K562 (cell line): ENCODE measurements around the gene IGF2BP3. TPM values are rescaled to one million over a fixed set of nuclear protein-coding genes. Genes with fewer than 3 reads are reported as not detected.

Source experiments
- FIP1L1 ChIP-seq: fragments of 200-400 bp; formaldehyde crosslinking; IDR thresholded peaks from 2 replicates; pipeline ENCODE4 v1.6.1; 2018; ENCODE audit warnings: mild to moderate bottlenecking, low read depth, low read length; ENCODE audit not compliant: poor library complexity, severe bottlenecking
- NFRKB ChIP-seq: fragments of 450-650 bp; IDR thresholded peaks from 2 replicates; pipeline ENCODE4 v1.6.1; 2016; ENCODE audit warnings: low read depth
- PCBP1 ChIP-seq: fragments of 200-400 bp; formaldehyde crosslinking; IDR thresholded peaks from 2 replicates; pipeline ENCODE4 v1.6.1; 2018; ENCODE audit warnings: mild to moderate bottlenecking, low read depth, low read length; ENCODE audit not compliant: poor library complexity, severe bottlenecking
- REST ChIP-seq, 2 experiments: fragments of 450-650 bp; formaldehyde crosslinking in 1 of 2; IDR thresholded peaks; 2 replicates each; pipeline versions ENCODE4 v1.4.0 to v1.6.1; 2014 to 2020; ENCODE audit warnings: mild to moderate bottlenecking in 2 of 2, borderline replicate concordance in 1 of 2, low read depth in 1 of 2
- SMARCC2 ChIP-seq: fragments of 450-650 bp; IDR thresholded peaks from 2 replicates; pipeline ENCODE4 v1.6.1; 2017; ENCODE audit warnings: antibody characterized with exemption, moderate library complexity, mild to moderate bottlenecking, low read depth
- UBTF ChIP-seq, 2 experiments: IDR thresholded peaks; 2 replicates each; pipeline ENCODE4 v1.6.1; 2012; ENCODE audit warnings: improper control_type of control experiment in 2 of 2, low read depth in 2 of 2, low read length in 2 of 2, borderline replicate concordance in 1 of 2
- ZBTB7A ChIP-seq: IDR thresholded peaks from 2 replicates; pipeline ENCODE4 v1.6.1; 2011; ENCODE audit warnings: low read depth, mild to moderate bottlenecking, low read length, moderate library complexity, borderline replicate concordance; ENCODE audit not compliant: control insufficient read depth
- ZNF436 ChIP-seq: fragments of 250-450, 450-650 bp; sonication (Bioruptor Pico); formaldehyde crosslinking; IDR thresholded peaks from 2 replicates; pipeline ENCODE4 v1.7.0; 2020; ENCODE audit warnings: mild to moderate bottlenecking
- ZNF445 ChIP-seq: fragments of 250-450 bp; sonication (Bioruptor Pico); IDR thresholded peaks from 2 replicates; pipeline ENCODE4 v1.4.0; 2020; ENCODE audit warnings: low read depth, mild to moderate bottlenecking, moderate library complexity
- ZNF609 ChIP-seq: sonication (generic); formaldehyde crosslinking; IDR thresholded peaks from 2 replicates; pipeline ENCODE4 v1.8.1; 2023; ENCODE audit warnings: missing genetic modification reagents, mild to moderate bottlenecking, borderline replicate concordance
- polyA plus RNA-seq, 8 experiments: library from polyadenylated mRNA; depleted of rRNA in 4 of 8; stranded (reverse) in 5 of 8; unstranded in 3 of 8; fragments of >200 nt; fragmentation: Nextera tagmentation in 2 of 8; fragmentation: Illumina TruSeq in 1 of 8; extraction: Ambion mirVana in 2 of 8; extraction: Trizol in 1 of 8; gene quantifications; 2 replicates each; pipeline versions ENCODE4 v1.2.1 to v1.2.3, GENCODE V29; 2011 to 2014; ENCODE audit warnings: inconsistent platforms in 1 of 8, missing spikeins in 1 of 8
- total RNA-seq, 7 experiments: library from RNA; depleted of rRNA in 6 of 7; stranded (reverse); fragments of >200 nt in 6 of 7; fragmentation: Illumina TruSeq in 2 of 7; extraction: Trizol in 2 of 7; gene quantifications; 2 replicates each; pipeline versions ENCODE4 v1.2.1 to v1.2.3, GENCODE V29; 2011 to 2021; ENCODE audit warnings: low replicate concordance in 1 of 7

Gene IGF2BP3
- total and polyA plus RNA-seq, 9 of the 15 experiments (the other 6 are each of a cell fraction or from before 2014, with no cell fraction given), result 8.4 to 88.1 (median 61.2) TPM

GRCh38 chr7:23468526-23469149 lies 1.7 kb downstream of the IGF2BP3 start (continued):
- TF ChIP-seq REST (IDR thresholded peaks at IDR 0.05; ENCODE audit: borderline replicate concordance) (no peak), REST (CRISPR knock-in tag; IDR thresholded peaks at IDR 0.05; ENCODE audit: low read depth) (0 out of 2 replicates have a peak, but pooled peaks have one; percentile 15), ZNF609 (CRISPR knock-in tag) (0 out of 2 replicates have a peak, but pooled peaks have one; percentile 39), ZNF436 (CRISPR knock-in tag) (no peak), ZNF445 (no peak), PCBP1 (peak; percentile 59), NFRKB (peak; percentile 23; the same call in 1 of the 2 replicates), UBTF (IDR thresholded peaks at IDR 0.05; ENCODE audit: borderline replicate concordance in 1 of 2, low read depth in 2 of 2, low read length in 2 of 2) (peak in 1 of 2 experiments; percentile 52; a peak in 1 of 4 replicates), SMARCC2 (no peak), FIP1L1 (peak; percentile 14), ZBTB7A (peak; percentile 37; the same call in 1 of the 2 replicates)
